Lung (tissue), 12 donors: ENCODE measurements around the gene ZSWIM3. TPM values are rescaled to one million over a fixed set of nuclear protein-coding genes. Genes with fewer than 3 reads are reported as not detected.

Experiments
- ATAC-seq: fragments of 200-7000 bp; cut with Tn5 transposase; one replicate; pipeline ENCODE4 v1.9.1; 2020; ENCODE audit warnings: moderate number of reproducible peaks; ENCODE audit not compliant: insufficient read depth, low FRiP score
- DNase-seq, 3 donors: peaks; one replicate each; pipeline ENCODE4 v3.0.0-alpha.2; 2013 to 2017
- H3K27ac ChIP-seq, 2 donors: one replicate each; pipeline ENCODE4 v1.5.1; 2013; ENCODE audit warnings: mild to moderate bottlenecking in 2 of 2, moderate library complexity in 2 of 2, control low read depth in 1 of 2, inconsistent platforms in 1 of 2, low read depth in 1 of 2, low read length in 1 of 2
- H3K27me3 ChIP-seq, 3 donors: one replicate each; pipeline ENCODE4 v1.5.1; 2013; ENCODE audit warnings: low read length in 2 of 3; ENCODE audit not compliant: control insufficient read depth in 3 of 3, insufficient read depth in 3 of 3
- H3K36me3 ChIP-seq, 4 donors: one replicate each; pipeline ENCODE4 v1.5.1; 2013; ENCODE audit warnings: low read length in 4 of 4, mild to moderate bottlenecking in 1 of 4, moderate library complexity in 1 of 4; ENCODE audit not compliant: control insufficient read depth in 4 of 4, insufficient read depth in 4 of 4
- H3K4me1 ChIP-seq, 5 donors: one replicate each; pipeline ENCODE4 v1.5.1; 2013; ENCODE audit warnings: low read length in 5 of 5, mild to moderate bottlenecking in 2 of 5, moderate library complexity in 1 of 5; ENCODE audit not compliant: control insufficient read depth in 5 of 5, insufficient read depth in 5 of 5
- H3K4me3 ChIP-seq: one replicate; pipeline ENCODE4 v1.5.1; 2013; ENCODE audit warnings: mild to moderate bottlenecking, control low read depth, moderate library complexity
- H3K9ac ChIP-seq, 2 donors: one replicate each; pipeline ENCODE4 v1.5.1; 2013; ENCODE audit warnings: low read length in 2 of 2, control low read depth in 1 of 2; ENCODE audit not compliant: insufficient read depth in 1 of 2
- H3K9me3 ChIP-seq, 4 donors: one replicate each; pipeline ENCODE4 v1.5.1; 2013; ENCODE audit warnings: low read length in 3 of 4, mild to moderate bottlenecking in 1 of 4, moderate library complexity in 1 of 4; ENCODE audit not compliant: control insufficient read depth in 4 of 4, insufficient read depth in 3 of 4
- WGBS, 2 donors: extraction: QIAGEN DNeasy Blood & Tissue Kit; methylation state at CpG; one replicate each; pipeline ENCODE4 v1.1.7; 2013; 5-methylcytosine and 5-hydroxymethylcytosine counted together
- polyA plus RNA-seq, 2 donors: library from polyadenylated mRNA; stranded (reverse); fragments of 200-250 nt; gene quantifications; one replicate each; pipeline ENCODE4 v1.2.1, GENCODE V29; 2013
- total RNA-seq, 2 donors: library from RNA; depleted of rRNA in 1 of 2; stranded (reverse); fragments of >200 nt in 1 of 2; gene quantifications; one replicate each; pipeline ENCODE4 v1.2.1, GENCODE V29; 2014 to 2021
- TF ChIP-seq, protein P1 (sequence below): IDR thresholded peaks from 2 replicates; pipeline ENCODE4 v1.5.1; 2012; ENCODE audit warnings: mild to moderate bottlenecking; ENCODE audit errors: control extremely low read depth, extremely low read depth
- donor health status: control.
- donor health status: control.
- donor health status: Bipolar disorder and iron deficiency.
- donor health status: healthy.
- donor health status: DM: yes; HTN: yes; CAD: no.

The ZSWIM3 gene
- total and polyA plus RNA-seq, 4 donors: 1.7 to 5.2 (median 3.4) TPM

DNA sequence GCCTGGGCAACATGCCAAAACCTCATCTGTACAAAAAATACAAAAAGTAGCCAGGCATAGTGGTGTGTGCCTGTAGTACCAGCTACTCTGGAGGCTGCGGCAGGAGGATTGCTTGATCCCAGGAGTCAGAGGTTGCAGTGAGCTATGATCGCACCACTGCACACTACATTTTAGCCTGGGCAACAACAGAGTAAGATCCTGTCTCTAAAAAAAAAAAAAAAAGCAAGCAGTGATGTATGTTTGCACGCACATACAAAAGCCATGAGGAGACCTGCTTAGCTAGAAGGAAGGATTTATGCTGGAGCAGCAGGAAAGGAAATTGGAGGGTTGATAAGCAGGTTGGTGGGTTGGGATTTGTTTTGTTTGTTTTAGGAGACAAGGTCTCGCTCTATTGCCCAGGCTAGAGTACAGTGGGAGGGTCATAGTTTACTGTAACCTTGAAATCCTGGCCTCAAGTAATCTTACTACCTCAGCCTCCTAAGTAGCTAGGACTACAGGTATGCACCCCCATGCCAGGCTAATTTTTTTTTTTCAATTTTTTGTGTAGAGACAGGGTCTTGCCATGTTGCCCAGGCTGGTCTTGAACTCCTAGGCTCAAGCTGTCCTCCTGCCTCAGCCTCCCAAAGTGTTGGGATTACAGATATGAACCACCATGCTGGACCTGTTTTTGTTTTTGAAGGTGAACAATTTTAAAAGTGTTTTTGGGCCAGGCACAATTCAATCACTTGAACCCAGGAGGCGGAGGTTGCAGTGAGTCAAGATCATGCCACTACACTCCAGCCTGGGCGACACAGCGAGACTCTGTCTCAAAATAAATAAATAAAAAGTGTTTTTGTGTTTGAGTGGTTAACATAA, 4.0 kb downstream of the ZSWIM3 start:
- no peak overlapping the region for H3K4me3 ChIP-seq
- peaks cover 0 to 4% (median 0%) of the 10 kb centered on the region in 4 donors for H3K36me3 ChIP-seq
- no peak overlapping the region for H3K9ac ChIP-seq
- WGBS, 2 donors: 92 to 96% methylated on average over 7 of the region's 7 CpGs
- no peaks in the 10 kb centered on the region for H3K9me3 ChIP-seq
- no peaks in the 10 kb centered on the region for H3K27me3 ChIP-seq
- peaks cover 2 to 11% (median 7%) of the 10 kb centered on the region in 5 donors for H3K4me1 ChIP-seq
- TF ChIP-seq, protein P1, sequence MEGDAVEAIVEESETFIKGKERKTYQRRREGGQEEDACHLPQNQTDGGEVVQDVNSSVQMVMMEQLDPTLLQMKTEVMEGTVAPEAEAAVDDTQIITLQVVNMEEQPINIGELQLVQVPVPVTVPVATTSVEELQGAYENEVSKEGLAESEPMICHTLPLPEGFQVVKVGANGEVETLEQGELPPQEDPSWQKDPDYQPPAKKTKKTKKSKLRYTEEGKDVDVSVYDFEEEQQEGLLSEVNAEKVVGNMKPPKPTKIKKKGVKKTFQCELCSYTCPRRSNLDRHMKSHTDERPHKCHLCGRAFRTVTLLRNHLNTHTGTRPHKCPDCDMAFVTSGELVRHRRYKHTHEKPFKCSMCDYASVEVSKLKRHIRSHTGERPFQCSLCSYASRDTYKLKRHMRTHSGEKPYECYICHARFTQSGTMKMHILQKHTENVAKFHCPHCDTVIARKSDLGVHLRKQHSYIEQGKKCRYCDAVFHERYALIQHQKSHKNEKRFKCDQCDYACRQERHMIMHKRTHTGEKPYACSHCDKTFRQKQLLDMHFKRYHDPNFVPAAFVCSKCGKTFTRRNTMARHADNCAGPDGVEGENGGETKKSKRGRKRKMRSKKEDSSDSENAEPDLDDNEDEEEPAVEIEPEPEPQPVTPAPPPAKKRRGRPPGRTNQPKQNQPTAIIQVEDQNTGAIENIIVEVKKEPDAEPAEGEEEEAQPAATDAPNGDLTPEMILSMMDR: no peak
- no peak overlapping the region for H3K27ac ChIP-seq
- DNase-seq: peak in 1 of 3 donors; percentile 13
- ATAC-seq: no peak

DNA sequence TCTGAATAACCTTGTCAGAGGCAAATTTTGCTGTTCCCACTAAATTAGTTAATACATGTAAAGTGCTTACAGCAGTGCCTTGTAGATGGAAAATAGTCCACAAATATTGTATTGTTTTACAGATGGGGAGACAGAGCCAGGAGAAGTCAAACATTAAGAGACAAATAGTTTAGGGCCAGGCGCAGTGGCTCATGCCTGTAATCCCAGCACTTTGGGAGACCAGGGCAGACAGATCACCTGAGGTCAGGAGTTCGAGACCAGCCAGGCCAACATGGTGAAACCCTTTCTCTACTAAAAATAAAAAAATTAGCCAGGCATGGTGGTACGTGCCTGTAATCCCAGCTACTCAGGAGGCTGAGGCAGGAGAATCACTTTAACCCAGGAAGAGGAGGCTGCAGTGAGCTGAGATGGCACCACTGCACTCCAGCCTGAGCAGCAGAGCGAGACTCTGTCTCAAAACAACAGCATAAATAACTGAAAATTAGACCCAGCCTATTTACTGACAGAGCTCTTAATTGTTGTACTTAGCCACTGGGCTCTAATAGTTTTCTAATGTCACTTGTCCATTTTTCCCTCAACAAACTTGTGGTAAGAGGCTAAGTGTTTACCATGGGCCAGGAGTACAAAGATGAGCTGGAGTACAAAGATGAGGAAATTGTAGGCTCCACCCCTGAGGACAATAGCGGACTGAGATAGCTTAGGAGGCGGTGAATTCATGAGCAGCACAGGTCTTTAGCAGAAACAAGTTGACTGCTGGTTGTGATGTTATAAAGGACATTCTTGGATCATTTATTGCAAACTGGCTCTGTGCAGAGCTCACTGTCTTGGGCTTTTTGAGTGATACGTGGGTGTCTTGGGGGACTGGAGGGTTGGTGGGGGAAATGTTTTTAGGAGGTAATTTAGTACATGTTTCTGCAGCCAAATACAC, 6.4 kb downstream of the ZSWIM3 start:
- 90 to 91% methylated on average over 7 of the region's 7 CpGs for WGBS, 2 donors
- Histone ChIP-seq H3K27ac (no peak overlapping the region), H3K27me3 (no peaks in the 10 kb centered on the region), H3K36me3 (no peaks in the 10 kb centered on the region), H3K4me3 (no peak overlapping the region), H3K4me1 (peaks cover 0 to 2% (median 0%) of the 10 kb centered on the region in 5 donors), H3K9ac (no peak overlapping the region), H3K9me3 (no peaks in the 10 kb centered on the region)
- DNase-seq (no peak), ATAC-seq (no peak)
- TF ChIP-seq, protein P1: no peak

DNA sequence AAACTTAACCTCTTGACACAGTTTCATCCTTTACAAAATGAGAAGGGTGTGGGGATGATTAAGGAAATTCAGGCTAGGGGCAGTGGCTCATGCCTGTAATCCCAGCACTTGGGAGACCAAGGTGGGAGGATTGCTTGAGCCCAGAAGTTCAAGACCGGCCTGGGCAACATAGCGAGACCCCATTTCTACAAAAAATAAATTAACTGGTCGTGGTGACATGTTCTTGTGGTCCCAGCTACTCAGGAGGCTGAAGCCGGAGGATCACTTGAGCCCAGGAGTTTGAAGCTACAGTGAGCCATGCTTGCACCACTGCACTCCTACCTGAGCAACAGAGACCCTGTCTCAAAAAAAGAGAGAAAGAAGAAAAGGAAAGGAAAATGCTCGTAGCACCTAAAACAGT, 9.0 kb downstream of the ZSWIM3 start:
- no peaks in the 10 kb centered on the region for H3K36me3 ChIP-seq
- no peak overlapping the region for H3K4me3 ChIP-seq
- H3K9me3 ChIP-seq: no peaks in the 10 kb centered on the region
- DNase-seq (no peak), ATAC-seq (no peak)
- no peak overlapping the region for H3K27ac ChIP-seq
- no peaks in the 10 kb centered on the region for H3K27me3 ChIP-seq
- TF ChIP-seq, protein P1: no peak
- no peaks in the 10 kb centered on the region for H3K4me1 ChIP-seq
- WGBS, 2 donors: 95 to 97% methylated on average over 5 of the region's 5 CpGs
- no peak overlapping the region for H3K9ac ChIP-seq
